Naive thymus-derived CD4-positive, alpha-beta T cell (primary cell): ENCODE data around the gene SOX5. TPM values are rescaled to one million over a fixed set of nuclear protein-coding genes. Genes with fewer than 3 reads are reported as not detected.
"Not testable (repeated sequence)": the region's sequence is repeated elsewhere in the genome, so short reads cannot be mapped to it uniquely, and the experiment has no call there.

Experiments
- ATAC-seq: fragments of 150-1000 bp; cut with Tn5 transposase; 2 replicates; pipeline ENCODE4 v1.10.0; 2021; ENCODE audit warnings: mild to moderate bottlenecking, moderate library complexity
- CTCF ChIA-PET: fragments of 350-600 bp; sonication (Branson Sonifier 250); formaldehyde crosslinking; loops from one replicate; lab custom pipeline; 2021; ENCODE audit warnings: antibody characterized with exemption; lab: Charles Lee
- POLR2A ChIA-PET: fragments of 350-600 bp; sonication (Branson Sonifier 250); formaldehyde crosslinking; loops from one replicate; lab custom pipeline; 2021; ENCODE audit warnings: antibody characterized with exemption, inconsistent platforms; lab: Charles Lee
- DNase-seq, 9 donors: peaks; one replicate each; pipeline versions ENCODE4 v3.0.0 to v3.0.0-alpha.2; 2020 to 2022; ENCODE audit warnings: mixed read lengths in 1 of 9
- H3K27ac ChIP-seq: one replicate; pipeline ENCODE4 v1.7.0; 2013; ENCODE audit warnings: mild to moderate bottlenecking, low read depth, low read length, moderate library complexity
- H3K27me3 ChIP-seq, 2 donors: one replicate each; pipeline ENCODE4 v1.7.0; 2013; ENCODE audit warnings: low read length in 2 of 2, mild to moderate bottlenecking in 2 of 2, moderate library complexity in 2 of 2; ENCODE audit not compliant: control insufficient read depth in 2 of 2, insufficient read depth in 2 of 2
- H3K36me3 ChIP-seq, 3 experiments: 1 replicate in 2 of 3; 2 replicates in 1 of 3; pipeline ENCODE4 v1.7.0; 2013; ENCODE audit warnings: low read length in 3 of 3, mild to moderate bottlenecking in 3 of 3, moderate library complexity in 1 of 3; ENCODE audit not compliant: insufficient read depth in 3 of 3, control insufficient read depth in 2 of 3
- H3K4me1 ChIP-seq, 2 donors: one replicate each; pipeline ENCODE4 v1.7.0; 2013; ENCODE audit warnings: low read length in 2 of 2, mild to moderate bottlenecking in 2 of 2, moderate library complexity in 1 of 2; ENCODE audit not compliant: control insufficient read depth in 2 of 2, insufficient read depth in 2 of 2
- H3K4me3 ChIP-seq: 2 replicates; pipeline ENCODE4 v1.7.0; 2013; ENCODE audit warnings: mild to moderate bottlenecking, low read length
- H3K9me3 ChIP-seq, 3 experiments: 1 replicate in 2 of 3; 2 replicates in 1 of 3; pipeline ENCODE4 v1.7.0; 2013; ENCODE audit warnings: low read length in 3 of 3; ENCODE audit not compliant: control insufficient read depth in 2 of 3
- H3K27ac Mint-ChIP-seq, 9 donors: one replicate each; pipeline ENCODE4 v1.8.0; 2020 to 2022; ENCODE audit warnings: mixed read lengths in 9 of 9, mild to moderate bottlenecking in 8 of 9, moderate library complexity in 5 of 9, inconsistent platforms in 2 of 9
- H3K27me3 Mint-ChIP-seq, 5 donors: one replicate each; pipeline ENCODE4 v1.8.0; 2021 to 2022; ENCODE audit warnings: mixed read lengths in 5 of 5, mild to moderate bottlenecking in 1 of 5
- H3K36me3 Mint-ChIP-seq, 5 donors: one replicate each; pipeline ENCODE4 v1.8.0; 2020 to 2022; ENCODE audit warnings: mixed read lengths in 5 of 5, mild to moderate bottlenecking in 3 of 5, inconsistent platforms in 1 of 5
- H3K4me1 Mint-ChIP-seq, 7 donors: one replicate each; pipeline ENCODE4 v1.8.0; 2020 to 2022; ENCODE audit warnings: mixed read lengths in 7 of 7, mild to moderate bottlenecking in 3 of 7, inconsistent platforms in 1 of 7
- H3K4me3 Mint-ChIP-seq, 10 donors: one replicate each; pipeline ENCODE4 v1.8.0; 2020 to 2022; ENCODE audit warnings: mild to moderate bottlenecking in 10 of 10, mixed read lengths in 10 of 10, moderate library complexity in 6 of 10, inconsistent platforms in 2 of 10
- H3K9me3 Mint-ChIP-seq, 11 donors: one replicate each; pipeline ENCODE4 v1.8.0; 2020 to 2022; ENCODE audit warnings: mixed read lengths in 11 of 11, mild to moderate bottlenecking in 4 of 11, inconsistent platforms in 1 of 11, moderate library complexity in 1 of 11
- intact Hi-C, 2 donors: fragments of 100-400 bp; cut with micrococcal nuclease; formaldehyde crosslinking; loops; one replicate each; pipeline ENCODE4 v1.15.1; 2023
- polyA plus RNA-seq, 2 donors: library from polyadenylated mRNA; unstranded; fragments of 300-500 nt; fragmentation: Illumina TruSeq; gene quantifications; one replicate each; pipeline ENCODE4 v1.2.3, GENCODE V29; 2021
- total RNA-seq, 6 experiments: library from RNA in 5 of 6; stranded (reverse) in 5 of 6; gene quantifications; 1 replicate in 5 of 6; 2 replicates in 1 of 6; pipeline ENCODE4 v1.2.3 and lab custom pipeline; 2021 to 2026

Gene SOX5
- total and polyA plus RNA-seq, 7 experiments from 2014 or later: 0.05 TPM; not detected in 6

- intact Hi-C loops: no loop called here
- H3K36me3 ChIP-seq: no peaks in the 10 kb centered on the region
- CTCF ChIA-PET: no interaction called here
These were observed 218.4 kb downstream of the SOX5 start for GRCh38 chr12:23731035-23731434.

GRCh38 chr12:23729359-23729758, 220.1 kb downstream of the SOX5 start:
- intact Hi-C loops: no loop called here
- Histone ChIP-seq H3K36me3 (no peaks in the 10 kb centered on the region), H3K9me3 (no peaks in the 10 kb centered on the region), H3K27me3 (no peaks in the 10 kb centered on the region), H3K27ac (no peak overlapping the region), H3K4me3 (no peak overlapping the region), H3K4me1 (no peaks in the 10 kb centered on the region)
- ChIA-PET CTCF (no interaction called here), POLR2A (no interaction called here)
- H3K27ac Mint-ChIP-seq: no peak overlapping the region
- ATAC-seq (no peak), DNase-seq (no peak)
- no peaks in the 10 kb centered on the region for H3K4me1 Mint-ChIP-seq
- H3K36me3 Mint-ChIP-seq: no peaks in the 10 kb centered on the region
- H3K27me3 Mint-ChIP-seq: no peaks in the 10 kb centered on the region
- peaks cover 0 to 2% (median 0%) of the 10 kb centered on the region in 11 donors for H3K9me3 Mint-ChIP-seq
- H3K4me3 Mint-ChIP-seq: no peak overlapping the region

More at GRCh38 chr12:23731035-23731434, 218.4 kb downstream of the SOX5 start:
- DNase-seq: no peak
- no peaks in the 10 kb centered on the region for H3K27me3 ChIP-seq
- H3K36me3 Mint-ChIP-seq: no peaks in the 10 kb centered on the region
- H3K9me3 ChIP-seq: no peaks in the 10 kb centered on the region
- H3K4me1 ChIP-seq: no peaks in the 10 kb centered on the region
- H3K4me3 ChIP-seq: no peak overlapping the region
- peaks cover 0 to 6% (median 0%) of the 10 kb centered on the region in 11 donors for H3K9me3 Mint-ChIP-seq
- H3K4me3 Mint-ChIP-seq: no peak overlapping the region
- no peak for ATAC-seq
- no peak overlapping the region for H3K27ac Mint-ChIP-seq
- H3K27ac ChIP-seq: no peak overlapping the region
- H3K27me3 Mint-ChIP-seq: no peaks in the 10 kb centered on the region
- POLR2A ChIA-PET: no interaction called here
- H3K4me1 Mint-ChIP-seq: no peaks in the 10 kb centered on the region

GRCh38 chr12:23726646-23727045, 222.8 kb downstream of the SOX5 start:
- no peaks in the 10 kb centered on the region for H3K4me1 ChIP-seq
- Mint-ChIP-seq H3K4me3 (no peak overlapping the region), H3K27ac (no peak overlapping the region), H3K27me3 (no peaks in the 10 kb centered on the region), H3K4me1 (no peaks in the 10 kb centered on the region), H3K9me3 (peaks cover 0 to 2% (median 0%) of the 10 kb centered on the region in 11 donors), H3K36me3 (no peaks in the 10 kb centered on the region)
- no peak for DNase-seq
- POLR2A ChIA-PET: no interaction called here
- H3K4me3 ChIP-seq: no peak overlapping the region
- no peaks in the 10 kb centered on the region for H3K36me3 ChIP-seq
- H3K9me3 ChIP-seq: no peaks in the 10 kb centered on the region
- no peak overlapping the region for H3K27ac ChIP-seq
- H3K27me3 ChIP-seq: no peaks in the 10 kb centered on the region
- ATAC-seq: no peak
- CTCF ChIA-PET: no interaction called here
- intact Hi-C loops: no loop called here

- POLR2A ChIA-PET: no interaction called here
- intact Hi-C loops: no loop called here
- Mint-ChIP-seq H3K27ac (no peak overlapping the region), H3K4me1 (no peaks in the 10 kb centered on the region), H3K27me3 (no peaks in the 10 kb centered on the region), H3K9me3 (peaks cover 0 to 2% (median 0%) of the 10 kb centered on the region in 11 donors), H3K36me3 (no peaks in the 10 kb centered on the region), H3K4me3 (no peak overlapping the region)
- H3K9me3 ChIP-seq: no peaks in the 10 kb centered on the region
- CTCF ChIA-PET: no interaction called here
- no peaks in the 10 kb centered on the region for H3K4me1 ChIP-seq
- H3K4me3 ChIP-seq: no peak overlapping the region
- no peaks in the 10 kb centered on the region for H3K36me3 ChIP-seq
- ATAC-seq (no peak), DNase-seq (no peak)
- no peak overlapping the region for H3K27ac ChIP-seq
- no peaks in the 10 kb centered on the region for H3K27me3 ChIP-seq
These were observed 226.8 kb downstream of the SOX5 start for GRCh38 chr12:23722655-23723054.

GRCh38 chr12:23721268-23721667, 228.2 kb downstream of the SOX5 start:
- ChIA-PET CTCF (no interaction called here), POLR2A (no interaction called here)
- H3K36me3 Mint-ChIP-seq: no peaks in the 10 kb centered on the region
- DNase-seq: no peak
- no peaks in the 10 kb centered on the region for H3K27me3 ChIP-seq
- no peak for ATAC-seq
- intact Hi-C loops: no loop called here
- H3K4me3 ChIP-seq: no peak overlapping the region
- H3K9me3 ChIP-seq: no peaks in the 10 kb centered on the region
- no peaks in the 10 kb centered on the region for H3K4me1 ChIP-seq
- H3K4me3 Mint-ChIP-seq: no peak overlapping the region
- H3K36me3 ChIP-seq: no peaks in the 10 kb centered on the region
- peaks cover 0 to 2% (median 0%) of the 10 kb centered on the region in 11 donors for H3K9me3 Mint-ChIP-seq
- H3K27ac ChIP-seq: no peak overlapping the region
- H3K4me1 Mint-ChIP-seq: no peaks in the 10 kb centered on the region
- H3K27me3 Mint-ChIP-seq: no peaks in the 10 kb centered on the region
- H3K27ac Mint-ChIP-seq: no peak overlapping the region

- no peaks in the 10 kb centered on the region for H3K27me3 ChIP-seq
- no peak overlapping the region for H3K4me3 ChIP-seq
- DNase-seq: no peak
- no peak overlapping the region for H3K27ac Mint-ChIP-seq
- ChIA-PET POLR2A (no interaction called here), CTCF (no interaction called here)
- H3K36me3 Mint-ChIP-seq: no peaks in the 10 kb centered on the region
- H3K4me1 ChIP-seq: no peaks in the 10 kb centered on the region
- no peaks in the 10 kb centered on the region for H3K27me3 Mint-ChIP-seq
- intact Hi-C loops: no loop called here
- no peak overlapping the region for H3K4me3 Mint-ChIP-seq
- no peaks in the 10 kb centered on the region for H3K36me3 ChIP-seq
- H3K9me3 Mint-ChIP-seq: no peaks in the 10 kb centered on the region
- no peak overlapping the region for H3K27ac ChIP-seq
- no peak for ATAC-seq
- no peaks in the 10 kb centered on the region for H3K9me3 ChIP-seq
- H3K4me1 Mint-ChIP-seq: no peaks in the 10 kb centered on the region
These were observed 230.0 kb downstream of the SOX5 start for GRCh38 chr12:23719493-23719892.

GRCh38 chr12:23710361-23710760, 239.1 kb downstream of the SOX5 start:
- not testable (repeated sequence) for H3K4me1 ChIP-seq

More at GRCh38 chr12:23710361-23710760, 239.1 kb downstream of the SOX5 start:
- H3K4me3 ChIP-seq, CTCF ChIA-PET, H3K27ac ChIP-seq, ATAC-seq, H3K27me3 Mint-ChIP-seq, H3K4me1 Mint-ChIP-seq, intact Hi-C loops, H3K36me3 Mint-ChIP-seq, POLR2A ChIA-PET, H3K27me3 ChIP-seq, H3K9me3 Mint-ChIP-seq, H3K4me3 Mint-ChIP-seq, H3K9me3 ChIP-seq, H3K27ac Mint-ChIP-seq, DNase-seq, H3K36me3 ChIP-seq: not testable (repeated sequence)
